Right lobe of liver (tissue), 6 donors: Measurements from ENCODE around the gene CDH23. TPM values are rescaled to one million over a fixed set of nuclear protein-coding genes. Genes with fewer than 3 reads are reported as not detected.

Source experiments
- ATAC-seq, 4 donors: fragments of 200-7000 bp; cut with Tn5 transposase; one replicate each; pipeline ENCODE4 v1.9.1; 2020; ENCODE audit warnings: mild to moderate bottlenecking in 4 of 4, moderate library complexity in 4 of 4
- DNase-seq, 3 donors: peaks; one replicate each; pipeline ENCODE4 v3.0.0-alpha.2; 2020
- H3K27ac ChIP-seq, 3 donors: fragments of 200-600 bp; one replicate each; pipeline ENCODE4 v1.8.0; 2022
- H3K27me3 ChIP-seq, 2 donors: fragments of 200-600 bp; one replicate each; pipeline ENCODE4 v1.8.0; 2022
- H3K36me3 ChIP-seq, 4 donors: fragments of 200-600 bp; sonication (generic) in 1 of 4; one replicate each; pipeline versions ENCODE4 v1.5.1 to v1.8.0; 2017 to 2022; ENCODE audit warnings: control low read depth in 1 of 4
- H3K4me1 ChIP-seq, 4 donors: fragments of 200-600 bp; sonication (generic) in 1 of 4; one replicate each; pipeline versions ENCODE4 v1.5.1 to v1.8.0; 2017 to 2022; ENCODE audit warnings: control low read depth in 1 of 4
- H3K4me3 ChIP-seq, 3 donors: fragments of 200-600 bp; one replicate each; pipeline ENCODE4 v1.8.0; 2022
- H3K9me3 ChIP-seq, 4 donors: fragments of 200-600 bp; sonication (generic) in 1 of 4; one replicate each; pipeline versions ENCODE4 v1.5.1 to v1.8.0; 2017 to 2022; ENCODE audit warnings: control low read depth in 1 of 4
- CTCF ChIP-seq, 4 donors: fragments of 200-600 bp in 3 of 4; fragments of 450-650 bp in 1 of 4; IDR thresholded peaks; one replicate each; pipeline versions ENCODE4 v1.5.1 to v1.8.0; 2016 to 2022; ENCODE audit warnings: antibody characterized with exemption in 4 of 4, mild to moderate bottlenecking in 2 of 4
- POLR2A ChIP-seq: fragments of 450-650 bp; IDR thresholded peaks from one replicate; pipeline ENCODE4 v1.6.1; 2017; ENCODE audit warnings: antibody characterized with exemption, mild to moderate bottlenecking
- WGBS: methylation state at CpG from one replicate; pipeline ENCODE4 v1.1.6; 2018; ENCODE audit warnings: low coverage, low lambda C conversion rate; ENCODE audit not compliant: insufficient coverage; ENCODE audit errors: missing lambda C conversion rate; 5-methylcytosine and 5-hydroxymethylcytosine counted together
- intact Hi-C, 2 donors: fragments of 100-400 bp; cut with DNase I; formaldehyde crosslinking; loops; one replicate each; pipeline versions ENCODE4 v1.11.2 to v1.14.1; 2022
- total RNA-seq, 6 experiments: library from RNA; depleted of rRNA in 2 of 6; stranded (reverse); fragments of >200 nt in 2 of 6; fragmentation: NEBNext Ultra II Directional in 3 of 6; extraction: Animal tissue kit (Norgen Biotek cat#: 25700) in 3 of 6; gene quantifications; one replicate each; pipeline versions ENCODE4 v1.1.0 to v1.2.4, GENCODE V29; 2016 to 2023
- donor health status: DM: no; HTN: yes; CAD: no.
- donor health status: DM: no; HTN: no; CAD: no.
- donor health status: DM: no; HTN: no; CAD: no.
- donor health status: DM: no; HTN: yes; CAD: no.
- donor health status: DM: no; HTN: yes; CAD: no.

CDH23 gene
- total RNA-seq, 6 experiments from 2014 or later, result 3.3 to 19.7 (median 6.3) TPM

DNA sequence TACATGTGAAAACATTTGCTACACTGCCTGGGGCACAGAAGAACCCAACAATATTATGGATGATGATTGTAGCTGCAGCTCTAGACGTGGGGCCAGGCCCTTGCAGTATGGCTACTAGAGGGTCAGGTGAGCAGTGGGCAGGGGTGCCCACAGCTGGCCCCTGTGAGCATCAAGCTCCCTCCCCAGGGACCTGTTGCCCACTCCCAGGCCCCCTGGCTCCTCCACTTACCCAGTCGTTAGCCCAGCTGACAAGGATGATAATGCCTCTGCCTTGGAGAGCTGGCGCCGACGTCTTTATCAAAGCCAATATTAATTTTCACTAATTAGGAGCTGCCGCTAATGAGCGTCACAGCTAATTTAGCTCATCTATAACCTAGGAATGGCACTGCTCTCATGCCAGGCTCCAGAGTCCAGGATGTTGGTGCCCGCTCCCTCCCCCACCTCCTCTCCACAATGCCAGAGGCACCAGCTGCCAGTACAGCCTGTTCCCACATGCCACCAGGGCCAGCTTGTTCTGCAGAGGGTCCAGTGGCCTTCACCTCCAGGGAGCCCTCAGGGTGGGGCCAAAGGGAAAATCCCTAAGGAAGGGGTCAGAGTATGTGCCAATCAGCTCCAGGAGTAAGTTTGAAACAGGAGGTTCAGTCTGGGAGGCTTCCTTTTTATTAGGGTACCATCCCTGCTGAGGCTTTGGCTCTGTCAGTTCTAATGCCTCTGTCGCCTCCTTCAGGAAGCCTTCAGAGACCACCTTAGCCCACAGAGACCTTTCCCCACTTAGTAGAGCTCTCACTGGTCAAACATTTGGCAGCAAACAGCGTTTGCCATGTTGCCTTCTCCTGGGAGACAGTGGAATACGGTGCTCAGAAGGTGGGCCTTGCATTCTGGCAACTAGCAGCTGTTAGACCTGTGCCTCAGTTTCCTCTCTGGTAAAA lies 77.2 kb downstream of the CDH23 start:
- Histone ChIP-seq H3K36me3 (no peaks in the 10 kb centered on the region), H3K27ac (peak overlapping the region in 2 of 3 donors; percentile 77 to 88), H3K9me3 (no peaks in the 10 kb centered on the region), H3K4me3 (peak overlapping the region in 2 of 3 donors; percentile 65 to 77), H3K27me3 (no peaks in the 10 kb centered on the region), H3K4me1 (peaks cover 0 to 33% (median 18%) of the 10 kb centered on the region in 4 donors)
- intact Hi-C loops, result no loop called here
- DNase-seq (peak; percentile 66 to 97 (median 92)), ATAC-seq (peak; percentile 72 to 84 (median 78))
- 47% methylated on average over 5 of the region's 11 CpGs for WGBS
- TF ChIP-seq POLR2A, result no peak
- TF ChIP-seq CTCF (IDR thresholded peaks at IDR 0.05), result no peak

- intact Hi-C loops, result no loop called here
- no peaks in the 10 kb centered on the region for H3K36me3 ChIP-seq
- H3K27ac ChIP-seq, result peak overlapping the region in 2 of 3 donors; percentile 12 to 77
- no peaks in the 10 kb centered on the region for H3K27me3 ChIP-seq
- no peak overlapping the region for H3K4me3 ChIP-seq
- no peak for TF ChIP-seq CTCF (IDR thresholded peaks at IDR 0.05)
- TF ChIP-seq POLR2A, result no peak
- no peaks in the 10 kb centered on the region for H3K9me3 ChIP-seq
- 71% methylated on average over 3 of the region's 7 CpGs for WGBS
- DNase-seq (no peak), ATAC-seq (no peak)
- peaks cover 0 to 33% (median 18%) of the 10 kb centered on the region in 4 donors for H3K4me1 ChIP-seq
Observed at GRCh38 chr10:71474702-71475242, 78.1 kb downstream of the CDH23 start.

DNA sequence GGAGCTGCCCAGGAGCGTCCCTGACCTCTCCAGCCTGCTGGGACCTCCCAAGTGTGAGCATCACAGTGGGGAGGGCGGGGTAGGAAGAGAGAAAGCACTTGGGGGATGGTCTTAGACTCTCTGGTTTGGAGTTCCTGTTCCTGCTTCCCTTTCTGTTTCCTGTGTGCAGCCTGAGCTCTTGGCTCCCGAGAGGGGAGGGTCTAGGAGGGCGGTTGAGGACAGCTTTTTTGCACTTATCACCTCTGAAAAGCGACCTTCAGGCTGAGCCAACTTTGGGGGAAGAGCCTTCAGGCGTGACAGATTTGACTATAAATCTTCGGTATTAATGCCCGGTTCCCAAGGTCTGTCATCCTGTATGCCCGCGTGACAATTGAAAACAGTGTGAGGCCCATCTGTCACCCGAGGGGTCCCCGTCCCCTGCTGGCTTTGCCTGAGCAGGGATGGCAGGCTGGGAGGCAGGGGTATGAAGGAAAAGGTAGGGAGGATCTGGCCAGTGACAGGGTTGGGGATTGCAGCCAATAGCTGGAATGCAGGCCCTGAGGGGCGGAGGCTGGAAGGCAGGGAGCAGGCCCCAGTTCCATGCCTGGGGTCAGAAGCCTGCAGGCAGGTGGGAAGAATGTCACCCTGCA lies 78.6 kb downstream of the CDH23 start:
- peaks cover 0 to 33% (median 18%) of the 10 kb centered on the region in 4 donors for H3K4me1 ChIP-seq
- DNase-seq (peak in 1 of 3 donors; percentile 81), ATAC-seq (peak in 3 of 4 donors; percentile 6 to 40 (median 17))
- H3K4me3 ChIP-seq, result no peak overlapping the region
- intact Hi-C loops, result no loop called here
- H3K27ac ChIP-seq, result peak overlapping the region in 1 of 3 donors; percentile 12
- no peaks in the 10 kb centered on the region for H3K27me3 ChIP-seq
- no peaks in the 10 kb centered on the region for H3K36me3 ChIP-seq
- TF ChIP-seq CTCF (IDR thresholded peaks at IDR 0.05) (no peak), POLR2A (no peak)
- WGBS, result 43% methylated on average over 4 of the region's 13 CpGs
- no peaks in the 10 kb centered on the region for H3K9me3 ChIP-seq

- DNase-seq (no peak), ATAC-seq (no peak)
- 71% methylated on average over 7 of the region's 9 CpGs for WGBS
- H3K9me3 ChIP-seq, result no peaks in the 10 kb centered on the region
- H3K36me3 ChIP-seq, result no peaks in the 10 kb centered on the region
- intact Hi-C loops, result no loop called here
- peaks cover 0 to 33% (median 16%) of the 10 kb centered on the region in 4 donors for H3K4me1 ChIP-seq
- no peaks in the 10 kb centered on the region for H3K27me3 ChIP-seq
- no peak overlapping the region for H3K4me3 ChIP-seq
- no peak overlapping the region for H3K27ac ChIP-seq
- TF ChIP-seq CTCF (IDR thresholded peaks at IDR 0.05) (no peak), POLR2A (no peak)
Observed at GRCh38 chr10:71476228-71477011, 79.7 kb downstream of the CDH23 start.
